ENCODE data around the gene FCN1. TPM values are rescaled to one million over a fixed set of nuclear protein-coding genes. Genes with fewer than 3 reads are reported as not detected.

Gene FCN1
- total and polyA plus RNA-seq, 2 of the 8 experiments (the other 6 are each of a cell fraction or from before 2014, with no cell fraction given), result not detected

GRCh38 chr9:134951994-134952393, 34.3 kb upstream of the FCN1 start (continued):
- TF ChIP-seq E2F6 (IDR thresholded peaks at IDR 0.05), result no peak
- no peak for TF ChIP-seq SP2 (IDR thresholded peaks at IDR 0.05; ENCODE audit: low read length)
- no peak for TF ChIP-seq SUZ12 (IDR thresholded peaks at IDR 0.05; ENCODE audit: low read length)
- no peak for TF ChIP-seq SP4 (IDR thresholded peaks at IDR 0.05; ENCODE audit: low read length)
- no peak for TF ChIP-seq PHF8 (conservative IDR thresholded peaks at IDR 0.05; ENCODE audit: low read depth, low read length)
- no peak for TF ChIP-seq BCL11A (IDR thresholded peaks at IDR 0.05; ENCODE audit: low read depth in 2 of 2, low read length in 2 of 2)
- TF ChIP-seq TEAD4 (IDR thresholded peaks at IDR 0.05; ENCODE audit: low read depth, low read length), result no peak
- TF ChIP-seq, protein P1, sequence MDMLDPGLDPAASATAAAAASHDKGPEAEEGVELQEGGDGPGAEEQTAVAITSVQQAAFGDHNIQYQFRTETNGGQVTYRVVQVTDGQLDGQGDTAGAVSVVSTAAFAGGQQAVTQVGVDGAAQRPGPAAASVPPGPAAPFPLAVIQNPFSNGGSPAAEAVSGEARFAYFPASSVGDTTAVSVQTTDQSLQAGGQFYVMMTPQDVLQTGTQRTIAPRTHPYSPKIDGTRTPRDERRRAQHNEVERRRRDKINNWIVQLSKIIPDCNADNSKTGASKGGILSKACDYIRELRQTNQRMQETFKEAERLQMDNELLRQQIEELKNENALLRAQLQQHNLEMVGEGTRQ (IDR thresholded peaks at IDR 0.05; ENCODE audit: low read length), result no peak
- TF ChIP-seq CHD1 (IDR thresholded peaks at IDR 0.05; ENCODE audit: low read depth, low read length), result no peak
- TF ChIP-seq SIRT6 (IDR thresholded peaks at IDR 0.05; ENCODE audit: low read length), result no peak

Measured in H1 (cell line).